Gastroesophageal sphincter (tissue), 4 donors: ENCODE measurements around the gene CYS1. TPM values are rescaled to one million over a fixed set of nuclear protein-coding genes. Genes with fewer than 3 reads are reported as not detected.

ENCODE experiments used
- ATAC-seq: fragments of 150-250 bp; one replicate; pipeline ENCODE4 v1.9.1; 2016; ENCODE audit warnings: mild to moderate bottlenecking, moderate library complexity
- H3K27ac ChIP-seq, 4 donors: fragments of 200-600 bp; sonication (generic) in 3 of 4; 1 replicate in 3 of 4; 2 replicates in 1 of 4; pipeline ENCODE4 v1.5.1; 2016 to 2019
- H3K27me3 ChIP-seq: fragments of 200-600 bp; sonication (generic); one replicate; pipeline ENCODE4 v1.5.1; 2019
- H3K36me3 ChIP-seq, 2 donors: fragments of 200-600 bp; sonication (generic); one replicate each; pipeline ENCODE4 v1.5.1; 2019; ENCODE audit warnings: control low read depth in 1 of 2
- H3K4me1 ChIP-seq, 3 donors: fragments of 200-600 bp; sonication (generic); 1 replicate in 2 of 3; 2 replicates in 1 of 3; pipeline ENCODE4 v1.5.1; 2016 to 2019; ENCODE audit warnings: control low read depth in 2 of 3
- H3K4me3 ChIP-seq, 2 donors: fragments of 200-600 bp; sonication (generic); one replicate each; pipeline ENCODE4 v1.5.1; 2019; ENCODE audit warnings: mild to moderate bottlenecking in 1 of 2, moderate library complexity in 1 of 2
- H3K9me3 ChIP-seq, 3 donors: fragments of 200-600 bp; sonication (generic); one replicate each; pipeline ENCODE4 v1.5.1; 2017 to 2019; ENCODE audit warnings: control low read depth in 2 of 3
- EP300 ChIP-seq: sonication (generic); formaldehyde crosslinking; IDR thresholded peaks from one replicate; pipeline ENCODE4 v1.6.1; 2017; ENCODE audit warnings: antibody characterized with exemption, mild to moderate bottlenecking
- POLR2A ChIP-seq, 2 donors: fragments of 450-650 bp; IDR thresholded peaks; one replicate each; pipeline ENCODE4 v1.6.1; 2017; ENCODE audit warnings: antibody characterized with exemption in 2 of 2, mild to moderate bottlenecking in 2 of 2, moderate library complexity in 1 of 2
- POLR2AphosphoS5 ChIP-seq: sonication (generic); formaldehyde crosslinking; IDR thresholded peaks from one replicate; pipeline ENCODE4 v1.6.1; 2017; ENCODE audit warnings: antibody characterized with exemption
- WGBS, 2 donors: methylation state at CpG; one replicate each; pipeline ENCODE4 v1.1.5; 2018; ENCODE audit warnings: low coverage in 1 of 2; 5-methylcytosine and 5-hydroxymethylcytosine counted together
- total RNA-seq, 4 donors: library from RNA; depleted of rRNA; stranded (reverse); fragments of >200 nt; gene quantifications; one replicate each; pipeline ENCODE4 v1.1.0, GENCODE V29; 2016
- TF ChIP-seq, protein P1 (sequence below), 4 experiments: fragments of 200-600 bp in 2 of 4; fragments of 450-650 bp in 2 of 4; sonication (generic) in 1 of 4; IDR thresholded peaks; one replicate each; pipeline ENCODE4 v1.5.1; 2017 to 2019; ENCODE audit warnings: antibody characterized with exemption in 4 of 4, mild to moderate bottlenecking in 2 of 4, moderate library complexity in 2 of 4

Gene CYS1
- total RNA-seq, 4 donors from 2014 or later = 8.6 to 50.7 (median 32.6) TPM

DNA sequence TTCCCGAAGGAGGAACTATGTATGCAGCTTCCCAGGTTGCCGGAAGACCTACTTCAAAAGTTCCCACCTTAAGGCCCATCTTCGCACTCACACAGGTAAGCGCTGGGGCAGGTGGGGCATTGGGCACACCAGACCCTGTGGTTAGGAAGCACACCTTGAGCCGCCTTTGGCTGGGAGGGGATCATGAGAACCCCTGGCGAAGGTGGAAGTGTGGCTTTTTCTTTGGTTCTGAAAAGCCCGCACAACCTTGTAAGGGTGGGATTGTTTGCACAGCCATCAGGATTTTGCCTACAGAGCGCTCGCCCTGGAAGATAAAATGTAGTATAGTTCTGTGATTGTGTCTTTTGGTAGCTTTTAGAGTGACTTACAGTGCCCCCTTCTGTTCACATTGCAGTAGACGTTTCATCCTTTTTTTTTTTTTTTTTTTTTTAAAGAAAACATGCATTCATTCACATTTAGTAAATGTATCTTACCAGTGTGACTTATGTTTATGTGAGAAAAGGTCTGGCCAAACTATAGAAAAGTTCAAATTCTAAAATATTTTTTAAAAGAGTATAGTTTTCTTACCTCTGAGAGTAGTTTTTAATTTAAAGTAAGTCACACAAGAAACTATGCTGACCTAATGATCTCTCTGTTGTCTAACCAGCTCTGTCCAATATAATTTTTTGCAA, 31.6 kb downstream of the CYS1 start:
- Histone ChIP-seq H3K27ac (peak overlapping the region in 3 of 4 donors; percentile 8 to 92 (median 52)), H3K27me3 (no peaks in the 10 kb centered on the region), H3K9me3 (no peaks in the 10 kb centered on the region), H3K4me3 (no peak overlapping the region), H3K4me1 (peaks cover 0 to 82% (median 48%) of the 10 kb centered on the region in 3 donors), H3K36me3 (peaks cover 0 to 70% of the 10 kb centered on the region in 2 donors)
- 15 to 47% methylated on average over 4 to 7 of the region's 10 CpGs for WGBS, 2 donors
- TF ChIP-seq, protein P1, sequence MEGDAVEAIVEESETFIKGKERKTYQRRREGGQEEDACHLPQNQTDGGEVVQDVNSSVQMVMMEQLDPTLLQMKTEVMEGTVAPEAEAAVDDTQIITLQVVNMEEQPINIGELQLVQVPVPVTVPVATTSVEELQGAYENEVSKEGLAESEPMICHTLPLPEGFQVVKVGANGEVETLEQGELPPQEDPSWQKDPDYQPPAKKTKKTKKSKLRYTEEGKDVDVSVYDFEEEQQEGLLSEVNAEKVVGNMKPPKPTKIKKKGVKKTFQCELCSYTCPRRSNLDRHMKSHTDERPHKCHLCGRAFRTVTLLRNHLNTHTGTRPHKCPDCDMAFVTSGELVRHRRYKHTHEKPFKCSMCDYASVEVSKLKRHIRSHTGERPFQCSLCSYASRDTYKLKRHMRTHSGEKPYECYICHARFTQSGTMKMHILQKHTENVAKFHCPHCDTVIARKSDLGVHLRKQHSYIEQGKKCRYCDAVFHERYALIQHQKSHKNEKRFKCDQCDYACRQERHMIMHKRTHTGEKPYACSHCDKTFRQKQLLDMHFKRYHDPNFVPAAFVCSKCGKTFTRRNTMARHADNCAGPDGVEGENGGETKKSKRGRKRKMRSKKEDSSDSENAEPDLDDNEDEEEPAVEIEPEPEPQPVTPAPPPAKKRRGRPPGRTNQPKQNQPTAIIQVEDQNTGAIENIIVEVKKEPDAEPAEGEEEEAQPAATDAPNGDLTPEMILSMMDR (IDR thresholded peaks at IDR 0.05) = peak in 3 of 4 experiments; percentile 57 to 66 (median 63)
- TF ChIP-seq EP300 = no peak
- no peak for ATAC-seq

DNA sequence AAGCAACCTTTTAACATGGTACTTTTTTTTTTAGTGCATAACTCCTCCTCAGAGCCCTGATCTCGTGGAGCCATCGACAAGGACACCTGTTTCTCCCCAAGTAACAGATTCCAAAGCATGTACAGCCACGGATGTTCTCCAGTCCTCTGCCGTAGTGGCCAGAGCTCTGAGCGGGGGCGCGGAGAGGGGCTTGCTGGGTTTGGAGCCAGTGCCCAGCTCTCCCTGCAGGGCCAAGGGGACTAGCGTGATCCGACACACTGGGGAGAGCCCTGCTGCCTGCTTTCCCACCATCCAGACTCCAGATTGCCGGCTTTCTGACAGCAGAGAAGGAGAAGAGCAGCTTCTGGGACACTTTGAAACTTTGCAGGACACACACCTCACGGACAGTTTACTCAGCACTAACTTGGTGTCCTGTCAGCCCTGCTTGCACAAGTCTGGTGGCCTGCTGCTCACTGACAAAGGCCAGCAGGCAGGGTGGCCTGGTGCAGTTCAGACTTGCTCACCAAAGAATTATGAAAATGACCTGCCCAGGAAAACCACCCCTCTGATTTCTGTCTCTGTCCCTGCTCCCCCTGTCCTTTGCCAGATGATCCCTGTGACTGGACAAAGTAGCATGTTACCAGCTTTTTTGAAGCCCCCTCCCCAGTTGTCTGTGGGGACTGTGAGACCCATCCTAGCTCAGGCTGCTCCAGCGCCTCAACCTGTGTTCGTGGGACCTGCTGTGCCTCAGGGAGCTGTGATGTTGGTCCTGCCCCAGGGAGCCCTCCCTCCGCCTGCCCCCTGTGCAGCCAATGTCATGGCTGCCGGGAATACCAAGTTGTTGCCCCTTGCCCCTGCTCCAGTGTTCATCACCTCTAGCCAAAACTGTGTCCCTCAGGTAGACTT, 32.4 kb downstream of the CYS1 start:
- WGBS, 2 donors = 81 to 87% methylated on average over 2 to 6 of the region's 15 CpGs
- no peaks in the 10 kb centered on the region for H3K9me3 ChIP-seq
- H3K4me1 ChIP-seq = peaks cover 0 to 74% (median 48%) of the 10 kb centered on the region in 3 donors
- no peak overlapping the region for H3K4me3 ChIP-seq
- H3K27me3 ChIP-seq = no peaks in the 10 kb centered on the region
- peaks cover 0 to 63% of the 10 kb centered on the region in 2 donors for H3K36me3 ChIP-seq
- peak overlapping the region in 3 of 4 donors; percentile 52 to 99 (median 92) for H3K27ac ChIP-seq
- ATAC-seq = no peak
- TF ChIP-seq, protein P1 (IDR thresholded peaks at IDR 0.05) = no peak
- no peak for TF ChIP-seq EP300
- TF ChIP-seq POLR2A (IDR thresholded peaks at IDR 0.05) = no peak
- TF ChIP-seq POLR2AphosphoS5 = no peak

DNA sequence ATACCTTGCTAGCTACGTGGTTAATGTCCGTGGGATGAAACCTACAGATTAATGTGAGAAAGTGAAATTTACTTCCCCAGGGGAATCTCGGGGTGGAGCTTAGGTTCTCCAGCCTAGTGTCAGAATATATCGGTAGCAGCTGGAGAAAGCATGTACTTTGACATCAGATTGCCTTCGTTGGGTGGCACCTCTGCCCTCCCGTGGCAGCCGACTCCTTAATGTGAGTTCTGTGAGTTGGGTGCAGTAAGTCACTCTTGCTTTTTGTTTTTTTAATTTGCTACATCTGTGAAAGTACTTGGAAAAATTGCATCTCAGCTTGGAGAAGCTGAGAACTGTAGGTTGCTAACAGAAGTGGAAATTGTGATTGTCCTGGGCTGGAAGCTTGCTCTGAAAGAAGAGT, 33.3 kb downstream of the CYS1 start:
- H3K36me3 ChIP-seq = peaks cover 0 to 53% of the 10 kb centered on the region in 2 donors
- no peaks in the 10 kb centered on the region for H3K9me3 ChIP-seq
- ATAC-seq = no peak
- no peak overlapping the region for H3K4me3 ChIP-seq
- H3K27ac ChIP-seq = peak overlapping the region in 3 of 4 donors; percentile 52 to 99 (median 92)
- TF ChIP-seq, protein P1 (IDR thresholded peaks at IDR 0.05) = no peak
- TF ChIP-seq EP300 = no peak
- TF ChIP-seq POLR2A (IDR thresholded peaks at IDR 0.05) = no peak
- TF ChIP-seq POLR2AphosphoS5 = no peak
- H3K4me1 ChIP-seq = peaks cover 0 to 74% (median 51%) of the 10 kb centered on the region in 3 donors
- WGBS, 2 donors = 24 to 33% methylated on average over 6 to 7 of the region's 7 CpGs
- no peaks in the 10 kb centered on the region for H3K27me3 ChIP-seq

DNA sequence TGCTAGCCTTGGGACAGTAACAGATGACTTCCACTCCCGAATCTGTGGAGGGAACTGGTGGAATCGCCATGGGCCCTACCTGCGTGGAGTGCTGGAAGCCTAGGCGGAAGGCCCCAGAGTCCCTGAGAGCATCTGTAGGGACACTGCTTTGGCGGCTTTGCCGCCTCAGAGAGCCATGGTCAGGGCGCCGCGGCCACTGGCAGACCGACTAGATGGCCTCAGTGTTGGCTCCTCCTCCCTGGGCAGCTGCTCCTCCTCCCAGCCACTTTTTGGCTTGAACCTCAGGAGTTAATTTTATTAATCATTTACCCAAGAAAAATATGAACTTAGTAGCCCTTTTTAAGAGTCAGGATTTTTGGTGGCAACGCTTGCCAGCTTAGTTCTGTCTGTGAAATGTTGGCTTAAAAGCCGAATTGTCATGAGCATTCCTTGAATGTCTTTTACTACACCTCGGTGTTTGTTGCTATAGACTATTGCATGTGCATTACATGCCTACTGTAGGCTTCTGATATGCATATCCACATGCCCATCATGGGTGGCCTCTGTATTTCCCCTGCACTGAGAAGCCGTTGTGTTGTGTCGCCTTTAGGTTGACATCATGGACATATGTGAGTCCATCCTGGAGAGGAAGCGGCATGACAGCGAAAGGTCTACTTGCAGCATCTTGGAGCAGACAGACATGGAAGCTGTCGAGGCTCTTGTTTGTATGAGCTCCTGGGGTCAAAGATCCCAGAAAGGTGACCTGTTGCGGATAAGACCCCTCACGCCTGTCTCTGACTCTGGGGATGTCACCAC, 34.5 kb downstream of the CYS1 start:
- no peaks in the 10 kb centered on the region for H3K9me3 ChIP-seq
- WGBS, 2 donors = 48 to 56% methylated on average over 7 to 13 of the region's 20 CpGs
- peak overlapping the region in 3 of 4 donors; percentile 92 to 99 (median 98) for H3K27ac ChIP-seq
- H3K36me3 ChIP-seq = peaks cover 0 to 44% of the 10 kb centered on the region in 2 donors
- ATAC-seq = no peak
- H3K4me1 ChIP-seq = peaks cover 0 to 86% (median 63%) of the 10 kb centered on the region in 3 donors
- H3K4me3 ChIP-seq = peak overlapping the region in 1 of 2 donors; percentile 79
- no peaks in the 10 kb centered on the region for H3K27me3 ChIP-seq
- TF ChIP-seq, protein P1 (IDR thresholded peaks at IDR 0.05) = no peak
